ENCODE data around the gene ANGEL1. TPM values are rescaled to one million over a fixed set of nuclear protein-coding genes. Genes with fewer than 3 reads are reported as not detected.

The ANGEL1 gene
- total RNA-seq, 1 experiment from 2014 or later: 9.2 TPM

DNA sequence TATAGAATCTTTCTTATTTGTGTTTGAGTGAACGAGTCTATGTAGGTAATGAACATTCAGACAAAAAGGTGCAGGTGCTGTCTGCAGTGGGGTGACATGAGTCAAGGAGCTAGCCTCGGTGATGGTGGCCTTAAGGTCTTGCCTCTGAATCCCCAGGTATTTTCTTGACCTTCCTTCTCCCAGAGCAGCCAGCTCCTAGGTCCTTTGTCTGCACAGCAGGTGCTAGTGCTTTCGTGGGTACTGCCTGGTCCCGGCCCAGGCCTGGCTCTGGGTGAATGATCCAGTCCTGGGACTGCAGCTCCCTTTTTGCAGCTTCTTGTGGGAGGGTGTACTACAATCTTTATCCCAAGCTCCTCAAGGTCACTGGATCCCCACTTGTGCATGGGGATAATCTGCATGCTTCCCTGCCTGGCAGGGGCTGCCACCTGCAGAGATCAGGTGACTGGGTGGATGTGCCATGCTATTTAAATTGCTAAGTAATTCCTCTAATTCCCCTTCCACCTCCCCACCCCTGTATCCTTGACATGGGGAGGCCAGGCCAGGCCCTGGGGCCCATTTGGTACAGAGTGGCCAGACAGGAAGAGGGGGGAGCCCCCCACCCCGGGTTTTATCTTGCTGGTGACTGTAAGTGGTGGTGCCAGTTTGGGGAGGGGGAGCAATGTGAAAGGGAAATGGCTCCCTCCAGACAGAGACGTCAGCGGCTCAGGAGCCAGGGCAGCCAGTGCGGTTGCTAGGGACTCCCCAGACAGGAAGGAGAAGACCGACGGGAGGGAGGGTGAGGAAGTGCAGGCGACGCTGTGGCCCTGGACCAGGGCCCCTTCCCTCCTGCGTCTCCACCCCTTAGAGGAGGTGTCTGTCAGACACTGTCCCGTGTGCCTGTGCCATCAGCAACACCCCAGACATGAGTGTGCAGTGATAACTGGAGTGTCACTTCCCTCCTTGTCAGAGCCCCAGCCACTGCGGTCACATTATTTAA, 44.7 kb downstream of the ANGEL1 start:
- CTCF ChIA-PET: no interaction called here
- Histone ChIP-seq H2AFZ (ENCODE audit: low read length) (no peak overlapping the region), H3F3A (ENCODE audit: low read length, unreplicated experiment) (no peaks in the 10 kb centered on the region), H4K20me1 (ENCODE audit: low read length) (no peaks in the 10 kb centered on the region), H3K4me3 (ENCODE audit: low read length) (no peak overlapping the region), H3K36me3 (ENCODE audit: low read depth, low read length) (no peaks in the 10 kb centered on the region), H3K9me2 (replicated peaks; ENCODE audit: low read length) (no peaks in the 10 kb centered on the region), H3K9me3 (ENCODE audit: low read length) (no peaks in the 10 kb centered on the region), H3K4me1 (ENCODE audit: insufficient read depth, low read length) (peaks cover under 1% of the 10 kb centered on the region), H3K9ac (ENCODE audit: low read length) (no peak overlapping the region), H3K27ac (ENCODE audit: low read length) (no peak overlapping the region), H3K4me2 (ENCODE audit: low read length) (no peak overlapping the region), H3K27me3 (ENCODE audit: low read length) (peaks cover 5% of the 10 kb centered on the region; the same call in 1 of the 2 replicates), H3K79me2 (ENCODE audit: low read length) (no peaks in the 10 kb centered on the region)
- TF ChIP-seq EZH2phosphoT487 (IDR thresholded peaks at IDR 0.05; ENCODE audit: borderline replicate concordance, low read length) (no peak), EZH2 (IDR thresholded peaks at IDR 0.05; ENCODE audit: low read length, unreplicated experiment) (no peak)
- TF ChIP-seq, protein P1, sequence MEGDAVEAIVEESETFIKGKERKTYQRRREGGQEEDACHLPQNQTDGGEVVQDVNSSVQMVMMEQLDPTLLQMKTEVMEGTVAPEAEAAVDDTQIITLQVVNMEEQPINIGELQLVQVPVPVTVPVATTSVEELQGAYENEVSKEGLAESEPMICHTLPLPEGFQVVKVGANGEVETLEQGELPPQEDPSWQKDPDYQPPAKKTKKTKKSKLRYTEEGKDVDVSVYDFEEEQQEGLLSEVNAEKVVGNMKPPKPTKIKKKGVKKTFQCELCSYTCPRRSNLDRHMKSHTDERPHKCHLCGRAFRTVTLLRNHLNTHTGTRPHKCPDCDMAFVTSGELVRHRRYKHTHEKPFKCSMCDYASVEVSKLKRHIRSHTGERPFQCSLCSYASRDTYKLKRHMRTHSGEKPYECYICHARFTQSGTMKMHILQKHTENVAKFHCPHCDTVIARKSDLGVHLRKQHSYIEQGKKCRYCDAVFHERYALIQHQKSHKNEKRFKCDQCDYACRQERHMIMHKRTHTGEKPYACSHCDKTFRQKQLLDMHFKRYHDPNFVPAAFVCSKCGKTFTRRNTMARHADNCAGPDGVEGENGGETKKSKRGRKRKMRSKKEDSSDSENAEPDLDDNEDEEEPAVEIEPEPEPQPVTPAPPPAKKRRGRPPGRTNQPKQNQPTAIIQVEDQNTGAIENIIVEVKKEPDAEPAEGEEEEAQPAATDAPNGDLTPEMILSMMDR (conservative IDR thresholded peaks at IDR 0.05; ENCODE audit: low read depth, low read length): no peak
- intact Hi-C loops (cut with micrococcal nuclease): no loop called here
- POLR2A ChIA-PET (ENCODE audit: unreplicated experiment): interaction anchor here (1.1 kb wide), 1 partner anchor 13 kb away, joined by 5 read pairs; no protein-coding TSS in a partner anchor
- ATAC-seq (no peak), DNase-seq (no peak)
- no TSS peak for BruUV-seq (replicated peaks)

- Histone ChIP-seq H3K9me2 (replicated peaks; ENCODE audit: low read length) (no peaks in the 10 kb centered on the region), H3K27me3 (ENCODE audit: low read length) (peaks cover 10% of the 10 kb centered on the region; the same call in 1 of the 2 replicates), H3K4me2 (ENCODE audit: low read length) (no peak overlapping the region), H3K9me3 (ENCODE audit: low read length) (no peaks in the 10 kb centered on the region), H3K4me1 (ENCODE audit: insufficient read depth, low read length) (peaks cover 10% of the 10 kb centered on the region; the same call in 1 of the 2 replicates), H3K79me2 (ENCODE audit: low read length) (no peaks in the 10 kb centered on the region), H4K20me1 (ENCODE audit: low read length) (no peaks in the 10 kb centered on the region), H3K27ac (ENCODE audit: low read length) (no peak overlapping the region), H2AFZ (ENCODE audit: low read length) (no peak overlapping the region), H3K4me3 (ENCODE audit: low read length) (no peak overlapping the region), H3K36me3 (ENCODE audit: low read depth, low read length) (no peaks in the 10 kb centered on the region), H3K9ac (ENCODE audit: low read length) (no peak overlapping the region), H3F3A (ENCODE audit: low read length, unreplicated experiment) (no peaks in the 10 kb centered on the region)
- CTCF ChIA-PET: no interaction called here
- TF ChIP-seq, protein P1 (conservative IDR thresholded peaks at IDR 0.05; ENCODE audit: low read depth, low read length): no peak
- TF ChIP-seq EZH2 (IDR thresholded peaks at IDR 0.05; ENCODE audit: low read length, unreplicated experiment) (no peak), EZH2phosphoT487 (IDR thresholded peaks at IDR 0.05; ENCODE audit: borderline replicate concordance, low read length) (no peak)
- ATAC-seq (no peak), DNase-seq (no peak)
- BruUV-seq (replicated peaks): no TSS peak
- POLR2A ChIA-PET (ENCODE audit: unreplicated experiment): no interaction called here
- intact Hi-C loops (cut with micrococcal nuclease): no loop called here
Measured at GRCh38 chr14:76765461-76765931, 47.2 kb downstream of the ANGEL1 start.
